GM20000 (cell line): ENCODE results near the gene SYN1.

Experiments
- DNase-seq: peaks from one replicate; pipeline ENCODE4 v3.0.0; 2012; ENCODE audit warnings: low spot score
- TF ChIP-seq, protein P1 (sequence below): IDR thresholded peaks from 2 replicates; pipeline ENCODE4 v1.5.1; 2012; ENCODE audit warnings: mild to moderate bottlenecking, control low read depth; ENCODE audit errors: extremely low read depth, missing control alignments

SYN1 gene

DNA sequence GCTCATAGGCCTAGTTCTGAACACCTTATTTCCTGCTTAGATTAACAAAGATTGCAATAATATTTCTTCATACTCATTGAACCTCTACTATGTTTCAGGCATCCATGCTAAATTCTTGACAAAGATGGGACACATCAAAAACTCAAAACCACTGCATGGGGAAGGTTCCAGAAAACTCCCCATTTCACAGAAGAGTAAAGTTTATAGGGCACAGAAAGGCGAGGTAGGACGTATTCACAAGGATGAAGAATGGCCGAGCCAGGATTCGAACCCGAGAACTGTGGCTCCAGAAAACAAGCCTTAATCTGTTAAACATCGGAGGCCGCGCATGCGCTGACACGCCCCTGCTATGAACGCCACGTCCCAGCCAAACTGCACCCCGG lies 38.6 kb upstream of the SYN1 start:
- no peak for DNase-seq
- TF ChIP-seq, protein P1, sequence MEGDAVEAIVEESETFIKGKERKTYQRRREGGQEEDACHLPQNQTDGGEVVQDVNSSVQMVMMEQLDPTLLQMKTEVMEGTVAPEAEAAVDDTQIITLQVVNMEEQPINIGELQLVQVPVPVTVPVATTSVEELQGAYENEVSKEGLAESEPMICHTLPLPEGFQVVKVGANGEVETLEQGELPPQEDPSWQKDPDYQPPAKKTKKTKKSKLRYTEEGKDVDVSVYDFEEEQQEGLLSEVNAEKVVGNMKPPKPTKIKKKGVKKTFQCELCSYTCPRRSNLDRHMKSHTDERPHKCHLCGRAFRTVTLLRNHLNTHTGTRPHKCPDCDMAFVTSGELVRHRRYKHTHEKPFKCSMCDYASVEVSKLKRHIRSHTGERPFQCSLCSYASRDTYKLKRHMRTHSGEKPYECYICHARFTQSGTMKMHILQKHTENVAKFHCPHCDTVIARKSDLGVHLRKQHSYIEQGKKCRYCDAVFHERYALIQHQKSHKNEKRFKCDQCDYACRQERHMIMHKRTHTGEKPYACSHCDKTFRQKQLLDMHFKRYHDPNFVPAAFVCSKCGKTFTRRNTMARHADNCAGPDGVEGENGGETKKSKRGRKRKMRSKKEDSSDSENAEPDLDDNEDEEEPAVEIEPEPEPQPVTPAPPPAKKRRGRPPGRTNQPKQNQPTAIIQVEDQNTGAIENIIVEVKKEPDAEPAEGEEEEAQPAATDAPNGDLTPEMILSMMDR: no peak

DNA sequence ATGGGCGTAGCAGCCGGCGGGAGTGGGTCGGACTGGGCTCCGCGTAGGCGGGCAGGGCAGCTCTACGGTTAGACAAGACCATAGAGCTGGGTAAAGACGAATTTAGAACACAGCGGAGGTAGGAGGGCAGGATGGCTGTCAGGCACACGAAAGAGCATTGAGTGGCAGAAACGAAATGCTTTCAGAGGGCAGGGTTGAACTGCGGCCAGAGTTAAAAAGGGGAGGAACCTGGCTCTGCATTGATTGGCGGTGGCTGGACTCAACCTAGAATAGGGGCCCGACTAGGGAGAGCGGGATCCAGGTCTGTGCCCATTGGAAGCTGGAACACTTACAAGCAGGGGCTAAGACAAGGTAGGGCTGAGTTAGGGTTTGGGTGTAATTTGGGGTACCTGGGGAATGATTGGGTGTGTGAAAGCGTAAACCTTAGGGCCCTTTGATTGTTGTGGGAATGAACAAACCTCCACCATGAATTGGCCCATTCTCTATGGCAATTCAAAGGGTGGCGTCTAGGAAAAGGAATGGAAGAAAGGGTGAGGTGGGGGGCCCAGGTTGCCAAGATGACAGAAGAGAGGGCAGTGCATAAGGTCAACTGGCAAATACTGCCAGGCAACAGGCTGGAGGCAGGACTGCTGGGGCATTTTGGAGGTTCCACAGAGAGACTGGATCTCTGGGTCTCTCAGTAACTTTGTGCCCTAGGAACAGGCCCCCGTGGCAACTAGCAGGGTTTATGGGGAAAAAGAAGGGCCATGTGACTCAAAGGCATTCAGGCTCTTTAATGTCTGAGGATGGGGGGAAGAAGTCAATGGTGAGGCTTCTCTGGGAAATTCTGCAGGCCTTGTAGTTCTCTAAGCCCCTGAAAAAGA lies 31.6 kb upstream of the SYN1 start:
- no peak for DNase-seq
- TF ChIP-seq, protein P1: no peak

DNA sequence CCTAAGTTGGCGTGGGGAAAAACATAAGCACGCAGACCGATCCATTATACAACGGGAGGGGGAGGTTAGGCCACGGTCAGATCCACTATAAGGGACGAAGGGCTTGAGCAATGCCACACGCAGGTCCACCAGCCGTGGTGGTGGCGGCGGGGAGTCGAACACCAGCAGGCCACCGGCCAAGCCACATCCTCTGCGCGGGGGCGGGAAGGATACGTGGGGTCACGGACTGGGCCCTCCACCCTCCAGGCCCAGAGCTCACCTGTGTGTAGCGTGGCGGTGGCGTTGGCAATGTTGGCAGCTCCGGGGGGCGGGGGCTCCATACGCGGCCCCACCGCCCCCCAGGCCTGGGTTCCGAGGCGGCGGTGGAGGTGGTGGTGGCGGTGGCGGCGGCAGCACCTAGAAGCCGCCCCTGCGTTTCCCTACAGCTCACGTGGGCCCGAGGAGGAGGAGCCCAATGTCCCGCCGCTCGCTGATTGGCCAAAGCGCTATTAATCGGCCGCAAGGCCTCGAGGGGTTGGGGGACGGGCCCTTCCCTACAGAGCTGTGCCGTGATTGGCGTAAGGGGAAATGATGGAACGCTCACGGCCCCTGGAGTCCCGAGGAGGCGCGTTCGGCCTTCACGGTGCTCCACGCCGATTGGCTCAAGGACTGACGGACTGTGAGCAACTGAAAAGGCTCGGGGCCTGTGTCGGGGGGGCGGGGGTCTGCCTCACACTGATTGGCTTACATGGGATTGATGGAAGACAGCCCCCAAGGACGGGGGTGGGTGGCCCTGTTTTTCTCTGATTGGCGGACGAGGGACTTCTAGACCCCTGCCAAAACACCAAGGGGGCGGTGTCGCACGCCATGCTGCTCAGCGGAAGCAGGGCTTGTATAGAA lies 30.7 kb upstream of the SYN1 start, which contains the start of gene ELK1:
Gene ELK1 (minus strand): TSS at position 400 of the 879 bp plus-strand sequence. CDS start 9,122 bp downstream, outside the sequence.
- TF ChIP-seq, protein P1: no peak

DNA sequence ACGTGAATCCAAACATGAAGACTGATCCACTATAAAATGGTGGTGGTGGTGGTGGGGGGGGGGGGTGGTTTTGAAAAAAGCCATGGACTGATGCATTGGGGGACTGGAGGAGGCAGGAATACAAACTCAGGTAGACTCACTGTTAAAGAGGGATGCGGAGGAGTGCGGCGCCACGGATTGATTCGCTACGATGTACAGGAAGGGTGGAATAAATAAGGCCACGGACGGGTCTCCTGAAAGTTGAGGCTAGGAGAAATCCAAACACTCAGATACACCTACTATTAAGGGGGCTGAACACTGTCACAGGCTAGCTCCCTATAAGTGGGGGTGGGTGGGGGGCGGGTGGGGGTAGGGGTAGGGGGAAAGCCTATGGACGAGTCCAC lies 30.1 kb upstream of the SYN1 start:
- DNase-seq: no peak
- TF ChIP-seq, protein P1: no peak

More for the DNA sequence above, 30.7 kb upstream of the SYN1 start, which contains the start of gene ELK1:
- DNase-seq: peak; percentile 85

DNA sequence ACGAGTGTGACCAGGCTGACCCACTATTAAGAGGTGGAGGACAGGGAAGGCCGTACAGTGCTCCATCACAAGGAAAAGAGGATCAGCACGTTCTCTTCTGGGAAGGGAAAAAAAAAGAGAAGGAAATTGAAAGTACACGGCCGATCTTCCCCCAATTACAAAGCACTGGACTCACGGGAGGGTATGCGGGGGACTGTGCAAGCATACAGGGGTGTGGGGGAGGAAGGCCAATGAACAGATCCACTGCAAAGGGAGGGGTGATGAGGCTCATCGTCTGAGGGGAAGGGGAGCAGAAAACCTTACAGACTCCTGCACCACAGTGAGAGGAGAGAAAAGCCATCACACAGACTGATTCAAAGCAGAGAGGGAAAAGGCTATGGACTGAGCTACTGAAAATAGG lies 29.6 kb upstream of the SYN1 start:
- no peak for DNase-seq
- TF ChIP-seq, protein P1: no peak

DNA sequence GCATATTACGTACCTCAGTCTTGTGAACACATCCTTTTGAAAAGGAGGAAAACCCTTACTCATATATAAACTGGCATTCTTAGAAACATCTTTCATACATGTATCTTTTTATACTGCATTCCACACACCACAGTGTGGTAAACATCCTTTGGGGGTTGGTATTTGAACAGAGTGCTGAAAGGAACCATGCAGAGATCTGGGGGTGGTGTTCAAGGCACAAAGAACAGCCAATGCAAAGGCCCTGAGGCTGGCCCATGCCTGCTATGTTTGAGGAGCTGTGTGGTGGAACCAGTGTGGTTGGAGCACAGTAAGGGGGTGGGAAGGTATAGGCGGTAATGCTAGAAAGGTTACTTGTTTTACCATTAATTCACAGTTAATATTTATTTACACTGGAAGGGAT lies 28.7 kb upstream of the SYN1 start:
- no peak for DNase-seq
- TF ChIP-seq, protein P1: no peak

DNA sequence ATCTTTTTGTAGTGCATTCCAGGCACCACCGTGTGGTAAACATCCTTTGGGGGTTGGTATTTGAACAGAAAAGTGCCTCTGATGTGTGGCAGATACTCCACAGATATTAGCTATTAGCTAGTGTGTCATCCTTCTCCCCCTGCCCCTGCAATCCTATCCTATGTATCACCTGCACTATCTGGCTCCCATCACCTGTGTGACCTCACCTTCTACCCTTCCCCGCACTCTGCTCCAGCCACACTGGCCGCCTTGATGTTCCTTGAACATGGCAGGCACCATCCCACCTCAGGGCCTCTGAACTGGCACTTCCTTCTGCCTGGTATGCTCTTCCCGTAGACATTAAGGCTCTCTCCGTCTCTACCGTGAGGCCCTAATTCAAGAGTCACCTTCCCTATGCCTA lies 27.0 kb upstream of the SYN1 start:
- DNase-seq: no peak
- TF ChIP-seq, protein P1: no peak
